DMS114 treated with DMSO at 0.1 percent for 48 hours (cell line): ENCODE data around the gene FAM131C.
"Not testable (repeated sequence)": the region's sequence is repeated elsewhere in the genome, so short reads cannot be mapped to it uniquely, and the experiment has no call there.

Source experiments
- DNase-seq: peaks from one replicate; lab custom pipeline; 2025; ENCODE audit not compliant: unreplicated experiment; lab: John Stamatoyannopoulos, UW

The FAM131C gene

DNA sequence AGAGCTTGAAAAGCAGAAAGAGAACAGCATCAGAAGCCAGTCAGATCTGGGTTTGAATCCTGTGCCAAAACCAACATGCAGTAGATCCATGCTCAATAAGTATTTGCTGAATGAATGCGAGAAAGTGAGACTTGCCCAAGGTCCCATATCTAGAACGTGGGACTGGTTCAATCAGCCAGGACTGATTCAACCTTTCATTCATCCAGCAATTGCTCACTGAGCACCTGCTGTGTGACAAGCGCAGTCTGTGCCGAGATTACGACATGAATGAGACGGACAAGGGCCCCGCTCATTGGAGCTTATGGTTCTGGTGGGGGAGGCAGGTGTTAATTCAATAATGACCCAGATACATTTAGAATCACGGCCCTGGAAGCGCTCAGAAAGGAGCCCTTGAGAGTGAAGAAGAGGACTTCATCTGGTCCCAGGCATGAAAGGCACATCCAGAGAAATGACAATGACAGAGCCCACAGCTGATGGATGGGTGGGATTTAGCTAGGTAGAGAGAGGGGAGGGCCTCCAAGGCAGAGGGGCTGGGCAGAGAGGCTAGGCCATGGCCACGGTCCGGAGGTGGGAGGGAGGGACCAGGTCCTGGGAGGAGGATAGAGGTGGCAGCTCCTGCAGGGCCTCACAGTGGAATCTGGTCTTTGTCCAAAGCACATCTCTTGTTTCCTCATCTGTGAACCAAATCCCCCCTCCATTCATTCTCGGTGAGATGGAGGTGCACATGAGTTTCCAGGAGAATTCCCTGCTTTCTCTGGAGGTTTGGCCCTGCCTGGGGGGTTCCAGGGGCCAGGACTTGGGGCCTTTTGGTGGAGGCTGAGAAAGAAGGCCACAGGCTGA is 4.2 kb upstream of the FAM131C start:
- DNase-seq: no peak

DNA sequence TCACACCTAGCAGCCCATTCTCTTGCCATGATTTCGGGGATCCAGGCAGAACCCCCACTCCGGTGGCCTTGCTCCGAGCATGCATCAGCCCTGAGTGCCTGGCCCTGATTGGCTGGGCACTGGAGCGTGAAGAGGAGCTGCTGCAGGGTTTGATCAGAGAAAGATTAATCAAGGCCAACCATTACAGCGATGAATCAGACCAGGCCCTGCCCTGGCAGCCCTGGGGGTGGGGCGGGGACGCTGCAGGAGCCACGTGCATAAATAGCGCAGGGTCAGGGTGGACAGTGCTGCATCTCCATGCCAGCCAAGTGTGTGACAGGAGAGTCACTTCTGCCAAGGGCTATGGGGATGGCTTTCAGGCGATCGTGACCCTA is 3.4 kb upstream of the FAM131C start:
- no peak for DNase-seq

DNA sequence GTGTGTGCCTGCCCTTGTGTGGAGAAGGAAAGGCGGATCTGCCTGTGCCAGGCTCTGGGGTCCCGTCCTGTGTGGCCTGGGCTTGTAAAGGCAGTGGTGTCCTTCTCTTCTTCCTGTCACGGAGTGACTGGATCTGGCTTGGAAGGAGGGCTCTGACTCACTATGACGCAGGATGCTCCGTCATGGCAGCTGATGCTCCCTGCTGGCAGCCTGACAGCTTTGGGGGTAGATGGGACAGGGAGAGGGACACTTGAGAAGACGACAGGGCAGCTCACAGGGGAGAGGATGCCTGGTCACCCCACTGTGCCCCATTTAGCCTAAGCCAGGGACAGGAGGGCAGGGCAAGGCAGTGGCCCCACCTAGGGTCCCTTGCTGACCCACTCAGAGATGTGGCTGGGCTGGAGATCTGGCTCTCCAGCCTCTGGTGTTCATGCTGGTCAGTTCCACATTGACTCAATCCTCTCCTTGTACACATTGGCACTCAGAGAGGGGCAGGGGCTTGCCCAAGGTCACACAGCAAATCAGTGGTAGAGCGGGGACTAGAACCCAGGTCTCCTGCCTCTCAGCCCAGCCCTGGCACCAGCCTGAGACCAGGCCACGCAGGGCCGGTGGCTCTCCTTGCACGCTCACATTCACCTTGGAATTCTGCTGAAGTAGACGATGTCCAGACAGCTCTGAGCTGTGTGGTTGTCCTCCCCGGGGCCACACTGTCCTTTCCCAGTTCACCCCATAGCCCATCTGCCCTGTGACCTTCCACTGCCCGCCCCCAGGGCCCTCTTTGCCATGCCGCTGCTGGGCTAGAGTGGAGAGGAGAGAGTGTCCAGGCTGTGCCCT is 2.8 kb upstream of the FAM131C start:
- DNase-seq: no peak

DNA sequence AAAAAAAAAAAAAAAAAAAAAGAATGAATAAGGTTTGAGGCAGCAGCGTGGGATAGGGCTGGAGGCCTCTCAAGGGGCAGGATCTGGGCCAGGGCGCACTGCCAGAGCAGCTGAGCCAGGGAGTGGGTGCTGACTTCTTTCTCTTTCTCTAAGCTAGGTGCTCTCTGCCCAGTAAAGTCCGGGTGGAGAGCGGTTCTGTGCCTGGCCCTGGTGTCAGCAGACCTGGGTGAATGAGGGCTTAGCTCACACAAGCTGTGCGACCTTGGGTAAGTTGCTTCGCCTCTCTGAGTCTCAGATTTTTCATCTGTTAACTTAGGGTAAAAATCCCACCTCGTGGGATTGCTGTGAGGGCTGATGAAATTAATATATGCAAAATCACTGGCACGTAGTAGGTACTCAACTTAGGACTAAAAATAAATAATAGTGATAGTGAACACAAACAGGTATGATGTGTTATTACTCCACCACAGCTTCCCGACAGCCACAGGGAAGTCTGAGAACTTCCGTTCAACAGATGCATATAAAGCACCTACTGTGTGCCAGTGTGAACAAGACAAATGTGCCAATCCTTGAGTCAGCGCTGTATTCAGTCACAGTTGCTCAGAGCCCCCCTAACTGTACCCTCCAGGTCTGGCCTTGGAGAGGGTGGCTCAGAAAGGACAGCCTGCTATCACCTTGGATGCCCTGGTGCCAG is 2.0 kb upstream of the FAM131C start:
- no peak for DNase-seq

DNA sequence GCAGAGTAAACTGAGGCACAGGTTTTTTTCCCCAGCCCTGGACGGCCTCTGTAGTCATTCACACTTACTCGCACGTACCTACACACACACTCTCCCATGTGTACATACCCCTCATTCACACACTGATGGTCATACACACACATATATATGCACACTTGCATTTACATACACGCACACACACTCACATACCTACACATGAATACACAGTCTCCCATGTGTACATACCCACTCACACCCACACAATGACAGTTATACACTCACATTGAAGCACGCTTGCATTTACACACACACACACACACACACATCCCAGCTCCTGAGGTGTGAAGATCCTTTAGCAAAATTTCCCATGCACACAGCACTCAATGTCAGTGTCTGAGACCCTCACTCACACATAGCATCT is 766 bp upstream of the FAM131C start:
- DNase-seq: no peak

- no peak for DNase-seq
Observed at GRCh38 chr1:16072616-16073484, 601 bp downstream of the FAM131C start.

DNA sequence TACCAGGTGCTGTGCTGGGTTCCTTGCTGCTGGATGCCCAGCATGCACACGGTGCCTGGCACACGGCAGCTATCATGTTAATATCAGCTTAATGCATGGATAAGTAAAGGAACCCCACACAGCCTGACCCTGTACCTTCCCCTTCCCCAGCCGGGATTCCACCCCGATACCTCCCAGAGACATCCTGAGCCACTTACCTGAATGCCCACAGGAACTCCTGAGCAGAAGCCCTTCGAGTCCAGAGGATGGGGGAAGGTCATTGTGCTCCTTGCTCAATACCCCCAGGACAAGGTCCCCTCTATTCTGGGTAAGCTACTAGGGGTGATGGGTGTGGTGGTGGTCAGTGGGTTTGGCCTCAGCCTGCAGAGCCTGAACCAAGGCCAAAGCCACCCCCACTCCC is 1.4 kb downstream of the FAM131C start:
- no peak for DNase-seq

DNA sequence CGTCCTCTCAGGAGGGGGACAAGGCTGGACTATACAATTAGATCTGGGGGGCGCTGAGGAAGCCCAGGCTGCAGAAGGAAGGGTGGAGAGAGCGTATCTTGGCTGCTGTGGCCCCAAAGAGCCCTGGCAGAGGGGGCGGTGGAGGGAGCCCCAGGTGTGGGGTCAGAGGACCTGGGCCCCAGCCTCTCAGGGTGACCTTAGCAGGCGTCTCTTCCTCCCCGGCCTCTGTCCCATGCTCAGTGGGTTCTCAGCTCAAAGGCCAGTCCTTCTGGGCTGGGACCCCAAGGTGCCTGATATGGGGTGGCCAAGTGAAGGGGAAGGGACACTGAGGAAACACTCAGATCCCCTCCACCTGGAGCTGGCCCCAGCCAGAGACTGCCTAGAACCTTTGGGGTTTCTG is 1.8 kb downstream of the FAM131C start:
- no peak for DNase-seq

DNA sequence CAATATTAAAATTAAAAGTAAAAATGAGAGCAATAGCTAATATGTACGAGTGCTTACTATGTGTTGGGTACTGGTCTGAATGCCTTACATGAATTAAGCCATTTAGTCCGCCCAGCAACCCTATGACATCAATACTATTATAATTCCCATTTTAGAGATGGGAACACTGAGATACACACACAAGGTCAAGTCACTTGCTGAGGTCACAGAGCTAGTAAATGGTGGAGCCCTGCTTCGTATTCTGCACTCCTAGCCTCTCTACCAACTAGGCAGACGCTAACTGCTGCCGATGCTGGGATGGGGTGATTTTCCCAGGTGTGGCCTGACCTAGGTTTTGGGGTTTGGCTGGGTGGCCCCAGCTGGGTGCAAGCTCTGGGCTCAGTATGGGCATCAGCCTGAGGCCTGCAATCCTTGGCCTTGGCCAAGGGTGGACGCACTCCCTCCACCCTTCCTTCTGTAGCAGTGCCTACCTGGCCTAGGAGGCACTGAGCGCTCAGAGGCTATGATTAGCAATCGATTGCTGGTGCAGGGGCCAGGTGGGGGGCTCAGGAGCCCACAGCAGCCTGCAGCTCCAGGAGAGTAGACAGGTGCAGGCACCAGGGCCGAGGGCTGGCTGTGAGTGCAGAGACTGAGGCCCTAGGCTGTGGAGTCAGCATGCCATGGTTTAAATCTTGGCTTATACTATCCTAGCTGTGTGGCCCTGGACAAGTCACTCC is 2.7 kb downstream of the FAM131C start:
- DNase-seq: no peak

GRCh38 chr1:16068356-16069270 is 4.8 kb downstream of the FAM131C start:
- DNase-seq: no peak

- no peak for DNase-seq
Observed at GRCh38 chr1:16067933-16068332, 5.5 kb downstream of the FAM131C start.

DNA sequence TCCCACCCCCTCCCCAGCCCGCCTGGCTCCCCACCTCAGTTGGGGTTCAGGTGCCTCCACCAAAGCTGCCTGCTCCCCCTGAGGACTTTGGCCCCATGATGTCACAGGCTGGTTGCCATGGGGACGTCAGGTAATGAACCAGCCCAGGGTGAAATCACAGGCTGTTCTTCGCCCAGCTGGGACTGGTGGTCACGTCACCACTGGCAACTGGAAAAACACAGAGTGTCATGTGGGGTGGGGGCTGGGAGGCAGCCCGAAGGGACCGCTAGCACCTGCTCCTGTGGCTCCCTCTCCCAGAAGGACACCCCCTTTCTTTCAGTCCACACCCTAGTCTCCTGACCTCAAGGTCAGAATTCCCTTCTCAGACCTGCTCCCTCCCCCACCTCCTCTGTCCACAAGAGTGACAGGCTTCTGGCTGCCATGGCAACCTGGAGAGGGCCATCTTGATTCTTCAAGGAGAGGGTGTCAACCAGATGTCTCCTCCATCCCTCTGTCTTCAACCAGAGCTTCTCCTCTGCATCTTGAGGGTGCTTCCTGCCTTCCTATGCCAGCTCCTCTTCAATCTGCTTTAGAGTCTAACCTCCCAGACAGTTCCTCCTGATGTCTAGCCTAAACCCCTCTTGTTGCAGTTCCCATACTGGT is 6.2 kb downstream of the FAM131C start:
- DNase-seq: no peak

DNA sequence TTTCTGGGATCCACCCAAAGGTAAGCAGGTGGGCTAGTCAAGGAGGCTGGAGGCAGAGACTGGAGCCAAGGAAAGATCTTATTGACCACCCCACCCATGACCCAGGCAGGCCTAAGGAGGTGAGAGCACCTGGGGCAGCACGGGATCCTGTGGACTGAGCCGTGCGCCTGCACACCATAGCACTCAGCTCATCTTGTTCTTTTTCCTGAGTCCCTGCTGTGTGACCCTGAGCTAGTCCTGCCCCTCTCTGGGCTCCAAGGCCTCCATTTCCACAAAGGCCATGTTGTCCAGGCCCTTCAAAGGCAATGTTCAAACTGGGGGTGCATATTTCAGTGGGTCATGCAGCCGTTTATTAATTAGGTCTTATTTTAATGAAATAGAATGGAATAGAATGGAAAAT is 7.2 kb downstream of the FAM131C start:
- no peak for DNase-seq

DNA sequence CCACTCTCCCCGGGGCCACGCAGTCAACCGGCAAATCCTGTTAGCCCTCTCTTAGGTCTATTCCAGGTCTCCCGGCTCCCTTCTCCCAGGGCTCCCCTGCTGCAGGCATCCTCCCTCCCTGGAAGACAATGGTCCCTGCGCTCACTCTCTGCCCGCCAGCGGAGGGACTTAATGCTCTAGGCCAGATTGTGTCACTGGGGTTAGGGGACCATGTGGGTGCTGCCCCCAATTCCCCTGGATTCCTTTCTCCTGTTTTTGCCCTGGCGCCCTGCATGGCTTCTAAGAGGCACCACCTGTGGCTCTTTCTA is 8.2 kb downstream of the FAM131C start:
- no peak for DNase-seq

GRCh38 chr1:16064536-16065268 is 8.7 kb downstream of the FAM131C start:
- no peak for DNase-seq

DNA sequence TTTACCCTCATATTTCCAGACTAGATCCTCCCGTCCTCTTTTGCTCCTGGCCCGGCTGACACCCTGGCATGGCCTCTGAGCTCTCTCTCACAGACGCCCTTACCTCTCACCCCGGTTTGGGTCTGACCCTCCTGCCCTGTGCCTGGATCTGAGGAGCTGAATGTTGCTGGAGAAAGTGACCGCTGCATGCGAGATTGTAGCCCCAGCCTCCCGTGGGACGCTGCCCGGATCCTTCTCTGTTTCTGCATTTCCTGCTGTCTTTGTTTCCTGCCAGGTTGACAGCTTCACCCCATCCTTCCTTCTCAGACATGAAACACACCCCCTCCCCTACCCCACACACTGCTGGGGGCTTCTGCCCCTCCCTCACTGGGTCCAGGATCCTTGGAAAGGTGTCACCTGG is 9.5 kb downstream of the FAM131C start:
- no peak for DNase-seq

DNA sequence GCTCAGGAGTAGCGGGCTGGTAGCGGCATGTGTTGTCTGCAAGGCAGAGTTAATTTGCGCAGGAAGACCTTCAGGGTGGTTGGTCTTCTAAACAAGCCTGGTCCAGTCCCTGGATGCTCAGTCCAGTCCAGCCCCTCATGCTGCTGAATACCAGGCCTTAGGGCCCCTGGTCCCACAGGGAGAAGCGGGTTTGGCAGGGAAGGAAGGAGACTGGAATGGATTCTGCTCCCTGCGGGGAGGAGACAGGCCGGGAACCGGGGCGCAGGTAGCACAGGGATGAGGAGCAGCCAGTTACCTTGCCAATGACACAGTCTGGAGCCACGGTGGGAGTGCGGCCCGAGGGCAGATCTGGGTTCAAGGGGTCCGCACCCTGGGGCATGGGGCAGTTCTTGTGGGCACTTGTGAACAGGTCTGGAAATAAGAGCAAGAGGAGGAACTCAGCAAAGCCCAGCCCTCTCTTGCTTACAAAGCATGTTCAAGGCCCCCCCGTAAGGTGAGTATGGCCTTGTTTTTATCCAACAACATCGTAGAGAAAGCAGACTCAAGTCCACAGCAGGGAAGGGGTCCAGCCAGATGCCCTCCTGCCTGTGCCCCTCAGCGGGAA is 10.1 kb downstream of the FAM131C start:
- DNase-seq: no peak

- DNase-seq: not testable (repeated sequence)
Observed at GRCh38 chr1:16062687-16063075, 10.8 kb downstream of the FAM131C start.
